Measurements from ENCODE around the gene SLC9C1. TPM values are rescaled to one million over a fixed set of nuclear protein-coding genes. Genes with fewer than 3 reads are reported as not detected.

The SLC9C1 gene
- total RNA-seq, 1 donor from 2014 or later = not detected

- no peak for DNase-seq (ENCODE audit: extremely low spot score, unreplicated experiment)
- no peak for TF ChIP-seq CTCF (IDR thresholded peaks at IDR 0.05)
- Mint-ChIP-seq H3K4me3 (ENCODE audit: unreplicated experiment) (no peak overlapping the region), H3K9me3 (ENCODE audit: unreplicated experiment) (no peaks in the 10 kb centered on the region), H3K36me3 (ENCODE audit: unreplicated experiment) (no peaks in the 10 kb centered on the region), H3K27ac (ENCODE audit: unreplicated experiment) (no peak overlapping the region), H3K27me3 (ENCODE audit: unreplicated experiment) (no peaks in the 10 kb centered on the region), H3K4me1 (ENCODE audit: unreplicated experiment) (peaks cover 14% of the 10 kb centered on the region)
Measured at GRCh38 chr3:112130638-112130993, 163.4 kb downstream of the SLC9C1 start.

DNA sequence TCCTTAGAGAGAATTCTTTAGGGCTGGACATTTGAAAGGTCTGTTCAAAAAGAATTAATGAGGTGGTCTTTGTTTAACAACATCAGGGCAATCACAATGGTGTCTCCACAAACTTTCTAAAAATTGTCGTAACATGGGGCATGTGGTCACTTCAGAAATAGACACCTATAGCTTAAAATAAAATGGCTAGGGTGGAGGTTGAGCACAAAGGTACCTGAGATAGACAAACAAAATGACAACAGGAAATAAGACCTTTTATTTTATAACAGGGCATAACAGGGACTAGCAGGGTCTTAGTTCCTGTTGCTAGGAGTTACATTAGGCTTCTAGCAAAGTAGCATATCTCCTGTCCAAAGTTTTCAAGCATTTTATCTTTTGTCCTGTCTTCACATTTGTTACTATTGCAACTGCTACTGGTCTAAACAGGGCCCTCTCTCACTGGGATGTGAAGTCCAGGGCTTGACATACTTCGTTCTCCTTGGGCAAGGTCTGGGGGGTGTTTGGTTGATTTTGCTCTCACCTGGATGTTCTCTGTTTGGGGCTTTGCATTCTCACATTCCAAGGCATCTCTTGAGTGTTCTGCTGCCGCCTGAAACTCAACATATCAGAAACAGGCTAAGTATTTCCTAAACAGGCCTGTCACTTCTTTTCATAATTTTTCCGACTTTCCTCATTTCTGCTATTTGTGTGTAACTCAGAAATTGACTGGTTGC lies 163.9 kb downstream of the SLC9C1 start:
- Mint-ChIP-seq H3K4me3 (ENCODE audit: unreplicated experiment) (no peak overlapping the region), H3K9me3 (ENCODE audit: unreplicated experiment) (no peaks in the 10 kb centered on the region), H3K4me1 (ENCODE audit: unreplicated experiment) (peaks cover 14% of the 10 kb centered on the region), H3K36me3 (ENCODE audit: unreplicated experiment) (no peaks in the 10 kb centered on the region), H3K27me3 (ENCODE audit: unreplicated experiment) (no peaks in the 10 kb centered on the region), H3K27ac (ENCODE audit: unreplicated experiment) (no peak overlapping the region)
- no peak for TF ChIP-seq CTCF (IDR thresholded peaks at IDR 0.05)
- DNase-seq (ENCODE audit: extremely low spot score, unreplicated experiment) = no peak

- DNase-seq (ENCODE audit: extremely low spot score, unreplicated experiment) = no peak
- H3K4me1 Mint-ChIP-seq (ENCODE audit: unreplicated experiment) = peaks cover 14% of the 10 kb centered on the region
- no peaks in the 10 kb centered on the region for H3K9me3 Mint-ChIP-seq (ENCODE audit: unreplicated experiment)
- no peak overlapping the region for H3K4me3 Mint-ChIP-seq (ENCODE audit: unreplicated experiment)
- no peak overlapping the region for H3K27ac Mint-ChIP-seq (ENCODE audit: unreplicated experiment)
- no peaks in the 10 kb centered on the region for H3K27me3 Mint-ChIP-seq (ENCODE audit: unreplicated experiment)
- TF ChIP-seq CTCF (IDR thresholded peaks at IDR 0.05) = no peak
- no peaks in the 10 kb centered on the region for H3K36me3 Mint-ChIP-seq (ENCODE audit: unreplicated experiment)
Measured at GRCh38 chr3:112128843-112129727, 164.9 kb downstream of the SLC9C1 start.

GRCh38 chr3:112127522-112128494 lies 166.2 kb downstream of the SLC9C1 start:
- no peak for DNase-seq (ENCODE audit: extremely low spot score, unreplicated experiment)
- Mint-ChIP-seq H3K27ac (ENCODE audit: unreplicated experiment) (no peak overlapping the region), H3K36me3 (ENCODE audit: unreplicated experiment) (no peaks in the 10 kb centered on the region), H3K4me1 (ENCODE audit: unreplicated experiment) (peaks cover 14% of the 10 kb centered on the region), H3K9me3 (ENCODE audit: unreplicated experiment) (no peaks in the 10 kb centered on the region), H3K27me3 (ENCODE audit: unreplicated experiment) (no peaks in the 10 kb centered on the region), H3K4me3 (ENCODE audit: unreplicated experiment) (no peak overlapping the region)
- TF ChIP-seq CTCF (IDR thresholded peaks at IDR 0.05) = no peak

All from osteocyte (in vitro differentiated cells).